Liver (tissue), 3 donors: ENCODE results near the gene GPT2.

ENCODE experiments used
- RAD21 ChIP-seq, 2 donors: IDR thresholded peaks; 2 replicates each; pipeline ENCODE4 v1.6.1; 2016; ENCODE audit warnings: antibody characterized with exemption in 2 of 2, mild to moderate bottlenecking in 2 of 2
- TF ChIP-seq, protein P1 (sequence below): fragments of 150-350 bp; IDR thresholded peaks from 2 replicates; pipeline ENCODE4 v1.5.1; 2017; ENCODE audit warnings: improper control_type of control experiment, low read depth, low read length; ENCODE audit not compliant: missing input control
- TF ChIP-seq, protein P2 (sequence below): IDR thresholded peaks from 2 replicates; pipeline ENCODE4 v1.6.1; 2016; ENCODE audit warnings: antibody characterized with exemption
- donor health status: healthy.
- donor health status: healthy.

- TF ChIP-seq, protein P1, sequence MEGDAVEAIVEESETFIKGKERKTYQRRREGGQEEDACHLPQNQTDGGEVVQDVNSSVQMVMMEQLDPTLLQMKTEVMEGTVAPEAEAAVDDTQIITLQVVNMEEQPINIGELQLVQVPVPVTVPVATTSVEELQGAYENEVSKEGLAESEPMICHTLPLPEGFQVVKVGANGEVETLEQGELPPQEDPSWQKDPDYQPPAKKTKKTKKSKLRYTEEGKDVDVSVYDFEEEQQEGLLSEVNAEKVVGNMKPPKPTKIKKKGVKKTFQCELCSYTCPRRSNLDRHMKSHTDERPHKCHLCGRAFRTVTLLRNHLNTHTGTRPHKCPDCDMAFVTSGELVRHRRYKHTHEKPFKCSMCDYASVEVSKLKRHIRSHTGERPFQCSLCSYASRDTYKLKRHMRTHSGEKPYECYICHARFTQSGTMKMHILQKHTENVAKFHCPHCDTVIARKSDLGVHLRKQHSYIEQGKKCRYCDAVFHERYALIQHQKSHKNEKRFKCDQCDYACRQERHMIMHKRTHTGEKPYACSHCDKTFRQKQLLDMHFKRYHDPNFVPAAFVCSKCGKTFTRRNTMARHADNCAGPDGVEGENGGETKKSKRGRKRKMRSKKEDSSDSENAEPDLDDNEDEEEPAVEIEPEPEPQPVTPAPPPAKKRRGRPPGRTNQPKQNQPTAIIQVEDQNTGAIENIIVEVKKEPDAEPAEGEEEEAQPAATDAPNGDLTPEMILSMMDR = no peak
- TF ChIP-seq, protein P2, sequence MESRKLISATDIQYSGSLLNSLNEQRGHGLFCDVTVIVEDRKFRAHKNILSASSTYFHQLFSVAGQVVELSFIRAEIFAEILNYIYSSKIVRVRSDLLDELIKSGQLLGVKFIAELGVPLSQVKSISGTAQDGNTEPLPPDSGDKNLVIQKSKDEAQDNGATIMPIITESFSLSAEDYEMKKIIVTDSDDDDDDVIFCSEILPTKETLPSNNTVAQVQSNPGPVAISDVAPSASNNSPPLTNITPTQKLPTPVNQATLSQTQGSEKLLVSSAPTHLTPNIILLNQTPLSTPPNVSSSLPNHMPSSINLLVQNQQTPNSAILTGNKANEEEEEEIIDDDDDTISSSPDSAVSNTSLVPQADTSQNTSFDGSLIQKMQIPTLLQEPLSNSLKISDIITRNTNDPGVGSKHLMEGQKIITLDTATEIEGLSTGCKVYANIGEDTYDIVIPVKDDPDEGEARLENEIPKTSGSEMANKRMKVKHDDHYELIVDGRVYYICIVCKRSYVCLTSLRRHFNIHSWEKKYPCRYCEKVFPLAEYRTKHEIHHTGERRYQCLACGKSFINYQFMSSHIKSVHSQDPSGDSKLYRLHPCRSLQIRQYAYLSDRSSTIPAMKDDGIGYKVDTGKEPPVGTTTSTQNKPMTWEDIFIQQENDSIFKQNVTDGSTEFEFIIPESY = peak; percentile 30
- TF ChIP-seq RAD21 (IDR thresholded peaks at IDR 0.05) = no peak
Measured at GRCh38 chr16:46839986-46840443, 44.1 kb upstream of the GPT2 start.
